Tibial nerve (tissue), 3 donors: ENCODE results near the gene PLXNA4.

Experiments
- CTCF ChIP-seq, 5 experiments: fragments of 200-600 bp in 3 of 5; fragments of 450-650 bp in 2 of 5; sonication (generic) in 3 of 5; IDR thresholded peaks; one replicate each; pipeline ENCODE4 v1.5.1; 2016 to 2019; ENCODE audit warnings: antibody characterized with exemption in 5 of 5, mild to moderate bottlenecking in 3 of 5, moderate library complexity in 2 of 5
- POLR2A ChIP-seq, 2 donors: fragments of 450-650 bp; IDR thresholded peaks; one replicate each; pipeline ENCODE4 v1.6.1; 2017; ENCODE audit warnings: antibody characterized with exemption in 2 of 2, mild to moderate bottlenecking in 2 of 2, moderate library complexity in 2 of 2

GRCh38 chr7:132475669-132476116 lies 100.6 kb downstream of the PLXNA4 start:
- TF ChIP-seq CTCF (IDR thresholded peaks at IDR 0.05) (no peak), POLR2A (IDR thresholded peaks at IDR 0.05) (no peak)
